Inflammatory macrophage (primary cell): ENCODE measurements around the gene EPN2.

Experiments
- DNase-seq, 2 donors: peaks; one replicate each; pipeline ENCODE4 v3.0.0-alpha.2; 2020 to 2022

EPN2 gene

DNA sequence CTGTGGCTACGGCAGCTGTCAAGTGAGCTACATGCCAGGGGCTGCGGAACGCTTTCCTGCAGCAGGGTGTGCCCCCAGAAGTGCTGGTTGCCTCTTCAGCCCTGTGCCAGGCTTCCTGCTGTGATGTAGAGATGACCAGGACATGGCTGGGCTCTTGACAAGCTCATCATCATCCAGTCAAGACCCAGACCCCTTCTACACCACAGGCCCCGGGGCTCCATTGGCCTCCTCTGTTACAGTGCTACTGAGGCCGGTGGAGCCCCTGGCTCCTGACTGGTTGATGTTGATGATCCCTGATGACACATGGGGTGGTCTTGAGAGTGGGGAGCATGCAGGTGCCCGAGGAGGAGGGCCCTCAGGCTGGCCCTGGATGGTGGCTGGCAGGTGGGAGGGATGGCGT is 75.2 kb downstream of the EPN2 start:
- DNase-seq = no peak

DNA sequence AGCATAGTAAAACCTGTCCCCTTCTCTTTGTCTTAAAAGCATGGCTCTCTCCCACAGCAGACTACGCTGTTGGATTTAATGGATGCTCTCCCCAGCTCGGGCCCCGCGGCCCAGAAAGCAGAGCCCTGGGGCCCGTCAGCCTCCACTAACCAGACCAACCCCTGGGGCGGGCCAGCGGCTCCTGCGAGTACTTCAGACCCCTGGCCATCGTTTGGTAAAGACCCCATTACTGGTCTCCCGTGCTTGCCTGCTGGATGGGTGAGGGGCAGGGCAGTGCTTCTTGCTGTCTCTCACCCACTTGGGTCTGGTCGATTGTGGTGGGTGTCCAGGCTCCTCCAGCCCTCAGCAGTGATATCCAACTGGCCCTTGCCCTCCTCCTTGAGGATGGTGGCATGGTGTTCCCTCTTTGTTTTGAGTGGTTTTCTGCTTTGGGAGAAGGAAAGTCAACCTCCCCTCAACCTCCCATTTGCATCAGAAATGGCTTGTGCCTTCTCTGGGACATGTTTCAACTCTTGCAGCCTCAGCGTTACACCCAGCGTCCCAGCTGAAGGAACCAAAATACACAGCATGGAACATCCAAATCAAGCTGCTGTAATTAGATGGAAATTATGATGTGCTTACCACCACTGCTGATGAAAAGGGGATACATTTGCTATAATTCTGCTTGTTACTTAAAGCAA is 76.0 kb downstream of the EPN2 start:
- DNase-seq = no peak

DNA sequence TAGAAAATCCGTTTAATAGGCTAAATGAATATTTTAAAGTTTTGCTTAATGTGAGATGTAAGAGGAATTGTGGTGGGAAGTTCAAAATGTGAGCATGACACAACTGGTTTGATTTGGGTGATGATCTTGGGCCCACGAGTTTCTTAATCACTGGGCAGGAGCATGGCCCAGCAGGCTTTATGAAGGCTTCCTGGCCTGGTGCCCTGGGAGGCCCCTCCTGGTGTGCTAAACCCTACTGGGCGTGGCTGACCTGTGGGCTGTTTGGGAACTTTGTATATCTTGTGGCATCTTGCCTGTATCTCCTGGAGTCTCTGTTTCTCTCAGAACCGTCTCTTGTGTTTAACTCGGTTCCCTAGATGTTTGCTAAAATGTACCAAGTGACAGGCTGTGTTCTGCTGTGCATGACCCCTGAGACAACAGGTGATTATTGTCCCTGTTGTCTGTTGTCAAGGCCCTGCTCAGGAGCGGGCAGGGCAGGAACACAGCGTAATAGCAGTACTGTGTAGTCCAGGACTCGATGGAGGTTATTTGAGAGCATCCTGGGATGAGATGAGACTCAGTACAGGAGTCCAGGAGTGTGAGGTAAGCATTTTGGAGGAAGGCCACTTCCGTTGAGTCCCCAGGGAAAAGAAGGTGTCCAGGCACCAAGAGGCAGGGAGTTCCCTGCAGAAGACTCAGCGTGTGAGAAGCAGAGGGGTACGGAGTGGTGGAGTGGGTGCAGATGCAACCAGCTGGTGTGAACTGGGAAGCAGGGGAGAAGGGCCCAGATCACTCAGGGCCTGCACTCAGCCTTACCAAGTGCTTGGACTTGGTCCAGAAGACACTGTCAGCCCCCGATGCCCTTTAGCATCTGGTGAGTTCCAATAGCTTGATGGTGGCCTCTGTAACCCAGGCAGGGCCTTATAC is 76.8 kb downstream of the EPN2 start:
- peak; percentile 43 to 63 for DNase-seq

DNA sequence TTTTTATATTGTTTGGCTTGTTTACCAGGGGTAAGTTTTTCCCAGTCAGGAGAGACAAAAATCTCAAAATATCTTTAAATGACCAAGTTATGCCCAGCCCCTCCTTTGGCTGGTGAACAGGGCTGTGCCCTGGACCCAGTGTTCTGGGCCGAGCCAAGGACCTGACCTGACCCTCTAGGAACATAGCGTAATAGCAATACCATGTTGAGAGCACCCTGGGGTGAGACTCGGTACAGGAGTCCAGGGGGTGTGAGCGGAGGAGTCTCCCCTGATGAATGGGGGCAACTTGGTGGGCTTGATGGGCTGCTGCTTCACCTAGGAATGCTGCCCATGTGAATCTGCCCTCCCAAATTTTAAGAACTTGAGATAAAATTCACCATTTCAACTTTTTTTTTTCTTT is 77.9 kb downstream of the EPN2 start:
- DNase-seq = no peak

DNA sequence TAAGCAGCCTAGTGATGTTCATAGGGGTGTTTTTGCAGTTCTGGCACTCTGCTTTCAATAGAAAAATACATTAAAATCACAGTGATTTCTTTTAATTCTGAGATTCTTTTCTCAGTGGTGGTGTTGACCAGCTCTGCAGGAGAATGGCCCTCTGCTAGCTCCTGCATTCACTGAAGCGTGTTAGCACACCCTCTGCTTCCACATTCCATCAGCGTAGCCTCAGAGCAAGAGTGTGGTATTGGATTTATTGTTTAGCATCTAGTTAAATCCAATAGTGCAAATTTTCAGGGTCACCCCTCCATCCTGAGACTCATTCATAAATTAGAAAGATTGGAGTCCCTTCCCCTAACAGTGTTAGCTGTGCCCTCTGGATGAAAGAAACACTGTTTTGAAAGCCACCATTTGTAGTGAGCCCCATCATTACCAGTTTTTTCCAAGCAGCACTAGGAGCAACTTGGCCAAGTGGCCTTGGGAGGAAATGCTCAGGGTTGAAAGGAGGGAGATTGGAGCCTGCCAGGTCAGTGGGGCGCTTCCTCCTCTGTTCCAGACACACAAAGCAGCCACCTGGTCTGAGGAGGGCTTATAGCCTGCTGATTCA is 79.7 kb downstream of the EPN2 start:
- no peak for DNase-seq

DNA sequence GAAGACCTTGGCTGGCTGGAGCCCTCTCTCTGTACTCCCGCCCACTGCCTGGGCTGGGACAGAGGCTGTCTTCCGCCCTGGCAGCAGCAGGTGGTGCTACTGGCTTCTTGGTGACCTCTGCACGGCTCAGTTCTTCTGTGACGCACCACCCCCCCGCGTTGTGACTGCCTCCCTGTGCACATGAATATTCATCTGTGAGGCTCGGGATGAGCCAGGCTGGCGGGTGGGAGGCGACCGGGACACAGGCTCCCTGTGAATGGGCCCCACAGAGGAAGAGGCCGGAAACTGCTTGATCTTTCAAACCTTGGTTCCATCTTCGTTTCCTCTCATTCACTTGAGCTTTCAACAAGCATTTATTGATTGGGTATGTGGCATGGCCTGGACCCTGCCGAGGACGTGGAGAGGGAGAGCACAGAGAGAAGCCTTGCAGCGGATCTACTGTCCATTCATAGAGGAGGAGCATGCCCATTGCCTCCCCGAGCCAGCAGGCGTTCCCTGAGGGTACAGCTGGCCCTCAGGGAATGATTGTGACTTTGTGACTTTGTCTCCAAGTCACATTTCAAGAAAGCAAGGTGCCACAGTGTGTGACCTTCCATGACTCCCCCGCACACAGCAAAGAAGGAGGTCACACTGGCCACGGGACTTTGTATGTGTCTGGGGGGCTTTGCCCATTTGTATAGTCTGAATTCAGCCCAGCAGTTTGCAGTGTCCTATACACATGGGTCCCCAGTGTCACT is 80.4 kb downstream of the EPN2 start:
- peak; percentile 13 to 18 for DNase-seq

DNA sequence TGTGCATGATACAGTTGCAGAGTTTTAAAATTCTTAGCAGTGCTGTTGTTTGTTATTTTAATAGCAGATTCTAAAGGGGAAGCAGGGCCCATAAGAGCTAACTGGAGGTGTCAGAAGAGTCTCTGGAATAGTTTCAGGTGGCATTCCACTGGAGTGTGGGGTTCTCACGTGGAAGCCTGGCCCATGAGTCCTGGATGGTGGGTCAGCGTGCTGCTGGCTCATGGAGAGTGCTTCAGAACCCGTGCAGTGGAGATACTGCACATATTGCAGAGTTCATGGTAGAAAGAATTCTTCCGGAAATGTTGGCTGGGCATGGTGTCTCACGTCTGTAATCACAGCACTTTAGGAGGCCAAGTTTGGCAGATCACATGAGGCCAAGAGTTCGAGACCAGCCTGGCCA is 81.4 kb downstream of the EPN2 start:
- no peak for DNase-seq

DNA sequence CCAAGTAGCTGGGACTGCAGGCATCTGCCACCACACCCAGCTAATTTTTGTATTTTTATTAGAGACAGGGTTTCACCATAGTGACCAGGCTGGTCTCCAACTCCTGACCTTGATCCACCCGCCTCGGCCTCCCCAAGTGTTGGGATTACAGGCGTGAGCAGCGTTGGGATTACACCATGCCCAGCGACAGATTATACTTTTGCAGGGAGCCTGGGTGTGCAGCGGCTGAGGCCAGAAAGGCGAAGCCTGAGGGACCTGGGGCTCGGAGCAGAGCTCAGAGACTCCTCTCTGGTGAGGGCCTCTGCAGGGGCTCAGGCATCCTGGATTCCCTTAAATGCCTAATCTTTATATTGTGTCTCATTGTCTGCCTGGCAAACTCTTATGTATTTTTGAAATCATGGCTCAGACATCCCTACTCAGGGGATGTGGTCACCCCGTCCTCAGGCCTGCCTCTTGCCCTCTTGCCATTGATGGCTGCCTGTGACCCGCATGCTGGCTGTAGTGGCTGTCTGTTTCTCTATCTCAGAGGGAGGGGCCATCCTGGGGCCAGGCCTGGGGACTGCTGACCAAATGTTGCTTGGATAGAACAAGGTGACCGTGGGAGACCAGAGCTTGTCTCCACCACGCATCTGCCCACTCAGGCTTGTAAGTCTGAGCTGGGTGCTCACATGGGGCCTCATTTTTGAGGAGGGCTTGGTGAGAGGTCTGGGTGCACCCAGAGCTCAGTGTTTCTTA is 82.8 kb downstream of the EPN2 start:
- no peak for DNase-seq

DNA sequence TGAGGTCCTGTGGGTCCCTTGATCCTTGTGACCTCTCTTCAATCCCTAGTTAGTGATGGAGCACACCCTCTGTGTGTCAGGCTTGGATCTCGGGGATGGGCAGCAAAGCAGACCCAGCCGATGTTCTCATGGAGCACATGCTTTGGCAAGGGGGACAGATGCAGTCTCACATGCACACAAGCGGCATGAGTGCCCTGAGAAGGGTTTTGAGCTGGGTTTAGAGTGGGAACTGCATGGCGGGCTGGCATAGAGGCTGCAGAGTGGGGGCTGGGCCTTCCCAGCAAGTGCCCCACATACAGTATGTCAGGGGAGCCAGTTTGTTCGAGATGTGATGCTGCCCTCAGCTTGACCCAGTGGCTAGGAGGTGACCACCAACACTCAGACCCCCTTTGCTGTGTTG is 83.7 kb downstream of the EPN2 start:
- DNase-seq = no peak

DNA sequence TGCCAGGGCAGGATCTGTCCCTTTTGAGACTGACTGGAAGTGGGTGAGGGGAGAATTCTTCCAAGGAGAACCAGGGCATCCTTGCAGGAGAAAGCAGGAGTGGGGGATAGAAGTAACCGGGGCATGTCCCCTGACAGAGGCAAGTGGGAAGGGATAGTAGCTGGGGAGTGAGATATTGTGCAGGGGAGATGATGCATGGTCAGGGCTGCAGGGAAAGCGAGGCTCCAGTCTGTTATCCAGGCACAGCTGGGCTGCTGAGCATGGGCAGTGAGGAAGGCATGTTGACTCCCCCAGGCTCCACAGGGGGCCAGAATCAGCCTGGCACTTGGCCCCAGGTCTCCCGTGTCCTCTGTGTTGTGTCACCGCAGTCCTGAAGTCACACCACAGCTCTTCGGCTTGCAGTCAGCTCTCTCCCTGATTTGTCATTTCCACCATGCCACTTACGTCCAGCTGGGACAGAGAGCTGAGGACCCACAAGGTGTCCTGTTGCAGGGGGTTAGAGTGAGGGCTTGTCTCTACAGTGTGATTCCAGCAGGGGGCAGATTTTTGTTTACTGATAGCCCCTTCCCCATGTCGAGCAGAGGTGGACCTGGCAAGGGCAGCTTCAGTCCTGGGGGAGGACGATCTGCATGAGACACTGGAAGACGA is 84.4 kb downstream of the EPN2 start:
- no peak for DNase-seq

DNA sequence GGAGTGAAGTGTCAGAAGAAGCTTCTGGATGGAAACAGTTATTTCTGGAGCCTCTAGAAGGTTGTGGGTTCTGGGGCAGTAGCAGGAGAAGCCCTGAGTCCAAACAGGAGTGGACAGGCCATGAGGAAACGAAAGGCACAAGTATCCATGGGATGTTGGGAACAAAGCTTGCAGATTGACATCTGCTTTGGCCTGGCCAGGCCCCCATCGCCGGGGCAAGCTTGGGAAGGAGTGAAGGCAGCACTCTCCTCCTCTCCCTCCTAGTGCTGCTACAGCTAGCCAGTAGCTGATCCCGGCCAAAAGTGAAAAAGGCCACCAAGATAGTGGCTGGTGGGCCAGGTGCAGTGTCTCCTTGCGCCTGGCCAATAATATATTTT is 85.0 kb downstream of the EPN2 start:
- no peak for DNase-seq

DNA sequence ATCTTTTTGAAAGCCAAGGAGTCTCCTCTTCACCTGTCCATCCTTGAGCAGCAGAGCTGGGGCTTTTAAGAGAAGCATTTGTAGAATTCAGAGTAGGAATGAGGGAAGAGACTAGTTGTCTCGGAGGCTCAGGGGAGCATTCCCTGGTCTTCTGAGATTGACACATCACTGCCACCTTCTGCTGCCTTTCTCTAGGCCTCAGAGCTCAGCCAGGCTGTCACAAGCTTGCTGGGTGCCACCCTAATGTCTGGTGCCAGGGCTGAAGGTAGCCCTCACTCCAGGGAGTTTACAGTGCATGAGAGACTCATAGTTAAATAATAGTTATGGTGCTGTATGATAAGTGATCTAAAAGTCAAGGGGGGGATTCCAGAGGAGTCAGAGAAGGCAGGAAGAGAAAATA is 85.7 kb downstream of the EPN2 start:
- no peak for DNase-seq

DNA sequence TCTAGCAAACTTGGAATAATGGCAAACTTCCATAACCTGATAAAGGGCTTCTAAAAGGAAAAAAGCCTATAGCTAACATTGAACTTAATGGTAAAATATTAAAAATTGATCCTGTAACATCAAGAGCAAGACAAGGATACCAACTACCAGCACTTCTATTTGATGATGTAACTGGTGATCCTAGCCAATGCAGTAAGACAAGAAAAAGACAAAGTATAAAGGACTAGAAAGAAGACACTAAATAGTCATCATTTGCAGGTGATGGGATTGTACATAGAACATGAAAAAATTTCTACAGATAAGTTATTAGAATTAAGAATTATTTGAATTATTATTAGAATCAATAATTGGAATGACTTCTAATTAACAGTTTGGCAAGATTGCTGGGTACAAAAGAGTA is 88.4 kb downstream of the EPN2 start:
- no peak for DNase-seq

DNA sequence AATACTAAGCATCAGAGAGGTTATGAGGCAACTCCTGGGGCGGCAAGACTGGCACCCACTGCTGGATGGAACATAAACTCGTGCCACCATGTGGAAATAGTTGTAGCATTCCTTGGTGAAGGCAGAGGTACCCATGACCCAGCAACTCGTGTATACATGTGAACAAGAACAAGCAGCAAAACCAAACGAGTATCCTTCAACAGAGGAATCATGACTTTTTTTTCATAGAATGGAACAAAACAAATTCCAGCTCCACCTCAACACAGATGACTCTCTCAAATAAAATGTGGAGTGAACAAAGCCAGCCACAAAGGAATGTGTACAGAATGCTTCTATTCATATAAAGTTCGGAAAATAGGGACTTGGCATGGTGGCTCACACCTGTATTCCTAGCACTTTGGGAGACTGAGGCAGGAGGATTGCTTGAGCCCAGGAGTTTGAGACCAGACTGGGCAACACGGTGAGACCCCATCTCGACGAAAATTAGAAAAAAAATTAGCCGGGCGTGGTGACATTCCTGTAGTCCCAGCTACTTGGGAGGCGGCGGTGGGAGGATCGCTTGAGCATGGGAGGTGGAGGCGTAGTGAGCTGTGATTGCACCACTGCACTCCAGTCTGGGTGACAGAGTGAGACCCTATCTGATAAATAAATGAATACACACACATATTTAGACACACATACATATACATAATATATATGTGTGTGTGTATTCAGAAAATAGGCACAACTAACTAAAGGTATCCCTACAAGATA is 90.0 kb downstream of the EPN2 start:
- no peak for DNase-seq

DNA sequence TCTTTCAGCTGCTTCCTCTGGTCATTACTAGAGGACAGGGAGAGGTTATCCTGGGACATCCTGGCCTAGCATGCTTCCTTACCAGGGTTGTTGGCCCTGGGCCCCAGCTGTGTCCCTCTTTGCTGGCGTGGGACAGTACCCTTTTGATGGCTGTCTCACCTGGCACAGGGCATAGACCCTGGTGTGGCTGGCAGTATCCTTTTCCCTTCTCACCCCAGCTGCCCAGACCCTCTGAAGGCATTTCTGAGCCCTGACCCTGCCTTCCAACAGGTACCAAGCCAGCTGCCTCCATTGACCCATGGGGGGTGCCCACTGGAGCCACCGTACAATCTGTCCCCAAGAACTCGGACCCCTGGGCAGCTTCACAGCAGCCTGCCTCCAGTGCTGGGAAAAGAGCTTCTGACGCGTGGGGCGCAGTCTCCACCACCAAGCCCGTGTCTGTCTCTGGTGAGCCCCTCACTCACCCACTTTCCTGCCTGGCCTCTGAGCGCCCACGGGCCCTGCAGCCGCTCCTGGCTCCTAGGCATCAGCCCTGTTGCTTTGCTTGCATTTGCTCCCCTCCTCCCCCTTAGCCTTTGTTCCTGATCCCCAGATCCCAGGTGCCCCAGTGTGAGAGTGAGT is 91.4 kb downstream of the EPN2 start:
- DNase-seq = no peak

DNA sequence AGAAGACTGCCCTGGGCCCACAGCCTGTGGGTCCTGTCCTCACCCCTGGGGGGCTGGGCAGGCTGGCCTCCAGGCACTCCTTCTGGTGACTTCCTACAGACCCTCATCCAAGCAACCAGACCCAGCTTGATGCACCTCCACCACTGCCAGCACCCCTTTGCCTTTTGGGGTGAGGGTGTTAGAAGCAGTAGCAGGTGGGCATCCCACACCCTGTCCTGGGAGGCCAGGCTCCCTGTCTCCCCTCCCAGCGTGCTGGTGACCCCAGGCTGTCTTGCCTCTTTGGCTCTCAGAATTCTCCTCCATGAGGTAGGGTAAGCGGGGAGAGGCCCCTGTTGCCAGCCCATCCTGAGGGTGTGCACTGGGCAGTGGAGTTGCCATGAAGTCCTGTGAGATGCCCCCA is 92.0 kb downstream of the EPN2 start:
- no peak for DNase-seq

DNA sequence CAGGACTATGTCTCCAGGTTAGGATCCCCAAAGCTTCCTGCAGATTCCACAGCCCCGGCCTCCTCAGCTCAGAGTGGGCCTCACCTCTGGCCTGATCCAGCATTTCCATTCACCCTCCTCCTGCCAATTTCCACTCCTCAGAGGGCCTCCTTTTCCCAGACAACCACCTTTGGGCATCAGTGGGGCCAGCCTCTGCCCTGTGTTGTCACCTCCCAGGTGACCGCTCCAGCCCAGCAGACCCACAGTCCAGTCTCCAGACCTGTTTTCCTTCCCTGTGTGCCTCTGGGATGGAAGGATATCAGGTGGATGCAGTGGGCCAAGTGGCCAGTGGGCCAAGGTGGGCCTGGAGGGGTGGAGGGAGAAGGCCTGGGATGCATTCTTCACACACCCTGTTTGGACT is 92.7 kb downstream of the EPN2 start:
- no peak for DNase-seq

DNA sequence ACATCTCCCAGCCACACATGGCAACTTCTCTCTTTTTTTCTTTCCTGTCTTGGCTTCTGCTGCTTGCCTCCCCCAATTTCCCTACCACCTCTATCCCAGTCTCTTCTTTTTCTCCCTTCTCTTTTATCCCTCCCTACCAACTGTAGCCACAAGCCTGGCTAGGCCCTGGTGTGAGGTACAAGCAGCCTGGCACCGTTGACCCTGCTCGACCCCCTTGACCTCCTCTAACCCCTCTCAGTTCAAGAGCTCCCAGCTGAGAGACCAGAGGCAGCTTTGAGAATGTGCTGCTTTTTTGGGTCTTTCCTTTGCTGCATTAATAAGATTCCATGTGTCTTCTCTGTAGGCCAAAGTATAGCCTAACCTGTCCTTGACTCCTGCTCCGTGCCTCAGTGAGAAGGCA is 93.1 kb downstream of the EPN2 start:
- no peak for DNase-seq

DNA sequence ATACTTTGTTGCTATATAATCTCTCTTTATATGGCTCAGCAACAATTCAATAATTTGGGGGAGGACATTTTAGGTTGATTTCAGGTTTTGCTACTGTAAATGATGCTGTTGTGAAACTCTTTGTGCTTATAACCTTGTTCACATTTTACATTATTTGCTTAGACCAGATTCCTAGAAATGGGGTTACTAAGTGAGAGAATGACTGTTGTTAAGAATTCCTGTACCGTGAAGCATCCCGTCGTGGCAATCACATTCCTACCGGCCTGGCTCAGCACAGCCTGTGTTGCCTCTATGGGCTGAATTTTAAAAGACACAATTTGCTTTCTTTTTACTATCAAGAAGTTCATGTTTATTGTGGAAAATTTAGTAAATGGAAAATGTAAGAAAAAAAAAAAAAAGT is 94.0 kb downstream of the EPN2 start:
- no peak for DNase-seq

DNA sequence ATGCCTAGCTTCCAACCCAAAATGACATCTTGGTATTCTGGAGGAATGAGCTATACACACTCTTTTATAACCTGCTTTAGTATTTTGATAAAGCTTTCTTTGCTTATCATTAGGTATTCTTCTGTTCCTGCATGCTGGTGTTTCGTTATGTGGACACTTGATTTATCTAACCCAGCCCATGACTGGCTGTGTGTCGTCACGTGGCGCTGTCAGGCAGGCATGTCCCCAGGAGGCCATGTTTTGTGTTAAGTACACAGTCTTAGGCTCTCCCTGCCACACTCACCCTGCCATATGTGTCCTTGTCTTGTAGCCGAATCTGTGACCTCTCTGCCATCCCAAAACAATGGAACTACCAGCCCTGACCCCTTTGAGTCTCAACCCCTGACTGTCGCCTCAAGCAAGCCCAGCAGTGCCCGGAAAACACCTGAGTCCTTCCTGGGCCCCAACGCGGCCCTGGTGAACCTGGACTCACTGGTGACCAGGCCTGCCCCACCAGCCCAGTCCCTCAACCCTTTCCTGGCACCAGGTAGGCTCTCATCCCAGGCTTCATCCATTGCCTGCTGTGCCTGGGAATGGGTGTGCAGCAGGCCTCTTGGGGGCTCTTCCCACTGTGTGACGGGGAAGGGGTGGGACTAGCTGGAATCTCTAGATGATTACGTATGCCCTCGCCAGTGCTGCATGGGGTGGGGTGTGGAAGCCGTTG is 94.5 kb downstream of the EPN2 start:
- DNase-seq = no peak
